Measurements from ENCODE around the gene POC1B. TPM values are rescaled to one million over a fixed set of nuclear protein-coding genes. Genes with fewer than 3 reads are reported as not detected.

Gene POC1B
- 22.7 TPM for total RNA-seq (ENCODE audit: unreplicated experiment)
- long read RNA-seq, partial matches to known transcripts: 3 of 12 reads
- long read RNA-seq, other reads (novel, unspliced or antisense): 5 of 12 reads

GRCh38 chr12:89525824-89526770, at the start of gene POC1B:
Gene POC1B, minus strand, starts transcription at chr12:89526047. Its CDS starts 152 bp downstream, at chr12:89525895.
- TF ChIP-seq CTCF (IDR thresholded peaks at IDR 0.05; ENCODE audit: unreplicated experiment): no peak
- H3K36me3 Mint-ChIP-seq (ENCODE audit: low read depth, unreplicated experiment): peaks cover 10% of the 10 kb centered on the region
- peak; percentile 81 for DNase-seq (ENCODE audit: low spot score)
- H3K27ac Mint-ChIP-seq (ENCODE audit: unreplicated experiment): peak within 1 kb of the TSS; percentile 78
- no peaks in the 10 kb centered on the region for H3K9me3 Mint-ChIP-seq (ENCODE audit: unreplicated experiment)
- H3K4me1 Mint-ChIP-seq (ENCODE audit: unreplicated experiment): peaks cover 32% of the 10 kb centered on the region
- H3K27me3 Mint-ChIP-seq (ENCODE audit: unreplicated experiment): peaks cover 10% of the 10 kb centered on the region
- peak within 1 kb of the TSS; percentile 96 for H3K4me3 Mint-ChIP-seq (ENCODE audit: unreplicated experiment)

- H3K4me3 Mint-ChIP-seq (ENCODE audit: unreplicated experiment): no peak overlapping the region
- no peaks in the 10 kb centered on the region for H3K9me3 Mint-ChIP-seq (ENCODE audit: unreplicated experiment)
- no peak overlapping the region for H3K27ac Mint-ChIP-seq (ENCODE audit: unreplicated experiment)
- no peak for TF ChIP-seq CTCF (IDR thresholded peaks at IDR 0.05; ENCODE audit: unreplicated experiment)
- peaks cover 7% of the 10 kb centered on the region for H3K4me1 Mint-ChIP-seq (ENCODE audit: unreplicated experiment)
- H3K27me3 Mint-ChIP-seq (ENCODE audit: unreplicated experiment): no peaks in the 10 kb centered on the region
- no peaks in the 10 kb centered on the region for H3K36me3 Mint-ChIP-seq (ENCODE audit: low read depth, unreplicated experiment)
- no peak for DNase-seq (ENCODE audit: low spot score)
Observed at GRCh38 chr12:89575374-89575773, 49.5 kb upstream of the POC1B start.

- DNase-seq (ENCODE audit: low spot score): no peak
- no peak for TF ChIP-seq CTCF (IDR thresholded peaks at IDR 0.05; ENCODE audit: unreplicated experiment)
- peaks cover 2% of the 10 kb centered on the region for H3K27me3 Mint-ChIP-seq (ENCODE audit: unreplicated experiment)
- no peak overlapping the region for H3K4me3 Mint-ChIP-seq (ENCODE audit: unreplicated experiment)
- H3K4me1 Mint-ChIP-seq (ENCODE audit: unreplicated experiment): peaks cover 7% of the 10 kb centered on the region
- H3K36me3 Mint-ChIP-seq (ENCODE audit: low read depth, unreplicated experiment): no peaks in the 10 kb centered on the region
- H3K9me3 Mint-ChIP-seq (ENCODE audit: unreplicated experiment): peaks cover 3% of the 10 kb centered on the region
- H3K27ac Mint-ChIP-seq (ENCODE audit: unreplicated experiment): no peak overlapping the region
Observed at GRCh38 chr12:89574736-89575208, 48.9 kb upstream of the POC1B start.

GRCh38 chr12:89573051-89573810, 47.4 kb upstream of the POC1B start:
- Mint-ChIP-seq H3K4me3 (ENCODE audit: unreplicated experiment) (no peak overlapping the region), H3K27ac (ENCODE audit: unreplicated experiment) (no peak overlapping the region), H3K36me3 (ENCODE audit: low read depth, unreplicated experiment) (no peaks in the 10 kb centered on the region), H3K27me3 (ENCODE audit: unreplicated experiment) (peaks cover 2% of the 10 kb centered on the region), H3K4me1 (ENCODE audit: unreplicated experiment) (peaks cover 7% of the 10 kb centered on the region), H3K9me3 (ENCODE audit: unreplicated experiment) (peaks cover 3% of the 10 kb centered on the region)
- no peak for DNase-seq (ENCODE audit: low spot score)
- no peak for TF ChIP-seq CTCF (IDR thresholded peaks at IDR 0.05; ENCODE audit: unreplicated experiment)

Data from endothelial cell (in vitro differentiated cells).